ENCODE measurements around the gene UBAP2L.

UBAP2L gene

DNA sequence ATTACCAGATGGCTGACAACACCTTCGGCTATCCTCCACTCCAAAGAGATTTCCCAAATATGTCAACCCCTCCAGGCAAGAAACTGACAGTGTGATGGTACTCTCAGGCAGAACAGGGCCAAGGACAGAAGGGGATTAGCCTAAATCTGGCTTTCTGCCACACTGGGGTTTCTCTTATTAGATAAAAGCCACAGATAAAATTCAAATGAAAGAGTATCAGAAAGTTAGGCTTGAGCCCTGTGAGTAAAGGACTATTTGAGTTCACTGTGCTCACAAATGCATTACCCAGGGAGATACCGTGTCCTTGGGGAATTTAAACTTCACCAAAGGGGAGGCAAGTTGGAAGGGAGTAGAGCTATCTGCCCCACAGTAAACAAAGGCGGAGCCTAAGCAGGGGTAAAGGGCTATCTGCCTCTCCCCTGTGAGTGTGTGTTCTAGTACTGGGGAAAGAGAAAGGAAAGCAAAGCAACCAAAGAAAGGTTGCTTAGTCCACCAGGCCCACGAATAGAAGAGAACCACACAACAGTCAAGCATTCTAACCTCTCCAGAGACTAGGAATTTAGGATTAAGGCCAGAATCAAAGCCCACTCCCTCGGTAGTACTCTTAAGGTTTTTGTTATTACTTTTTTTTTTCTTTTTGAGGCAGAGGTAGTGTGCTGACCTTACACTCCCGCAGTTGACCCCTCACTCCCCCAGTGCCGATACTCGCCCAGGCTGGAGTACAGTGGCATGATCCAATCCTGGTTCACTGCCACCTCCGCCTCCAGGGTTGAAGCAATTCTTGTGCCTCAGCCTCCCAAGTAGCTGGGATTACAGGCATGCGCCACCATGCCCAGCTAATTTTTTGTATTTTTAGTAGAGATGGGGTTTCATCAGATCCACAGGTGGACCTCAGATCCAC is 41.6 kb upstream of the UBAP2L start:
- no peak for DNase-seq (ENCODE audit: extremely low read depth, low read depth)
- TF ChIP-seq, protein P1, sequence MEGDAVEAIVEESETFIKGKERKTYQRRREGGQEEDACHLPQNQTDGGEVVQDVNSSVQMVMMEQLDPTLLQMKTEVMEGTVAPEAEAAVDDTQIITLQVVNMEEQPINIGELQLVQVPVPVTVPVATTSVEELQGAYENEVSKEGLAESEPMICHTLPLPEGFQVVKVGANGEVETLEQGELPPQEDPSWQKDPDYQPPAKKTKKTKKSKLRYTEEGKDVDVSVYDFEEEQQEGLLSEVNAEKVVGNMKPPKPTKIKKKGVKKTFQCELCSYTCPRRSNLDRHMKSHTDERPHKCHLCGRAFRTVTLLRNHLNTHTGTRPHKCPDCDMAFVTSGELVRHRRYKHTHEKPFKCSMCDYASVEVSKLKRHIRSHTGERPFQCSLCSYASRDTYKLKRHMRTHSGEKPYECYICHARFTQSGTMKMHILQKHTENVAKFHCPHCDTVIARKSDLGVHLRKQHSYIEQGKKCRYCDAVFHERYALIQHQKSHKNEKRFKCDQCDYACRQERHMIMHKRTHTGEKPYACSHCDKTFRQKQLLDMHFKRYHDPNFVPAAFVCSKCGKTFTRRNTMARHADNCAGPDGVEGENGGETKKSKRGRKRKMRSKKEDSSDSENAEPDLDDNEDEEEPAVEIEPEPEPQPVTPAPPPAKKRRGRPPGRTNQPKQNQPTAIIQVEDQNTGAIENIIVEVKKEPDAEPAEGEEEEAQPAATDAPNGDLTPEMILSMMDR (IDR thresholded peaks at IDR 0.05; ENCODE audit: low read depth, low read length), result no peak

DNA sequence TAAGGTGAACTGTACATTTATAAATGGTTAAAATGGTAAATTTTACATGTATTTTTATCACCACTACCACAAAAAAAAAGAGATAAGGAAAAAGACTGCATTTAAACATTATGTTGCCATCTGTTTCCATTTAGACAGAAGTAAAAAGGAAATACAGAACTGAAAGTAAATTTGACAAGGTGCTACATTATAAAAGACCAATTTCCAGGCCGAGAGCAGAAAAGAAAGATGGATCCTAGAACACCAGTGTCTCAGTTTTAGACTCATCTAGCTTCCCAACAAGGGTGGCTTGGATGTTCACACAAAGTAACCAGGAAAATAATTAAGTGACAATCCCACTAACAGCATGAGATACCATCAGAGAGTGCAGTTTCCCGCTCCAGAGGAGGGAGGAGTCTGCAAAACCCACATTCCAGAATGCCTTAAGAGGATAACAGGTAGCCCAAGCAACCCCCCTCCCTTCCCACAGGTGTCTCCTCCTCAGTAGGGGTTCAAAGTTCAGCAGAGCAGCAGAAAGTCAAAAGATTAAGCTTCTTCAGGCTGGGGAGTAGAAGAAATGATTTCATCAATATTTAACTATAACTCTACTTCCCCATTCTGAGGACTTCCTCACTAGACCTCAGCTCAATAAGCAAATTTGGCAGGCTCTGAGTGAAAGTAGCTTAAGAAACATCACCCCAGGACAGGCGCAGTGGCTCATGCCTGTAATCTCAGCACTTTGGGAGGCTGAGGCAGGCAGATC is 40.6 kb upstream of the UBAP2L start:
- TF ChIP-seq, protein P1 (IDR thresholded peaks at IDR 0.05; ENCODE audit: low read depth, low read length), result no peak
- DNase-seq (ENCODE audit: extremely low read depth, low read depth), result no peak

DNA sequence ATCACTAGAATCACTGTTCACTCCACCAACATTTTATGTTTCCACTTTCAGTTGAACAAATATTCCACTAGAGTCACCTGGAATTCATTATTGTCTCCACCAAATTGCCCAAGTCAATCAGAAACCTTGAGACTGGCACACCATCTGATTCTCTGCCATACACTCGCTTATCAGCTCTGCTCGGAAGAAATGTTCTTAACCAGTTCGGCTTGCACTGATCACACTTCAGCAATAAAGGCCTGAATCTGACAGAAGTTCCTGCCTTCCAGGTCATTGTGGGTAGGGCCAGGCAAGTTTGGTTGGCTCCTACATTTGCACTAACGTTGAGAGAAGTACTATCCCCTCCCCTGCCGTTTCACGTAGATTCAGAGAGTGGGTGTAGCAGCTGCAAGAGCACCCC is 38.8 kb upstream of the UBAP2L start:
- TF ChIP-seq, protein P1 (IDR thresholded peaks at IDR 0.05; ENCODE audit: low read depth, low read length), result no peak
- no peak for DNase-seq (ENCODE audit: extremely low read depth, low read depth)

DNA sequence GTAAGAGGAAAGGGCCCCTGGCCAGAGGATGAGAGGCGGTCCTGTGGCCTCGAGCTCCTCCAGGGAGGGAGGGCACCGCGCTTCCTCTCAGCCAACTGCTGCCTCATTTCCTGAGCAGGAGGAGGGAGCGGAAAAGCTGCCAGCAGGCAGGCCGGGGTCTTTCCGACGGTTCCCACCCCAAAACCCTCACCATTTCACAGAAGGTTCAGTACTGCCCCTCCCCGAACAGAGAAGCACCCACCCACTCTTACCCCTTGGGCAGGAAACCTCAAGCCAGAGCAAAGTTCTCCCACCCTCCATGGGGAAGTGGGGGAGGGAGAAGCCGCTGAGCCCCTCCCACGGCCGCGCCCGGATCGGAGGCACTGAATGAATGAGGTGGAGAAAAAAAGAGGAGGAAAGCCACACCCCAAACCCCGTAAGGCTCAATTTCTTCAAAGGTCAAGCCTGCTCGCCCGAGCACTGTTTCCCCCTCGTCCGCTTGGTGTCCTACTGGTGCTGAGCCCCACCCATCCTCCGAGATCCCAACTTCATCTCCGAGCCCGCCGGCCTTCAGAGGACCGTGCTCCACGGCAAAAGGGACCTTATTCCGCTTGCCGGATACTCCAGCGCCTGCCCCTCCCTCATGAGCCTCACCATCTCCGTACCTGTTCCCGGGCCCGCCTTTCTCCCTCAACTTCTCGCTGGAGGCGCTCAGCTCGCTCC is 38.3 kb upstream of the UBAP2L start:
- TF ChIP-seq, protein P1 (IDR thresholded peaks at IDR 0.05; ENCODE audit: low read depth, low read length), result no peak; the same call in 1 of the 2 replicates
- no peak for DNase-seq (ENCODE audit: extremely low read depth, low read depth)

DNA sequence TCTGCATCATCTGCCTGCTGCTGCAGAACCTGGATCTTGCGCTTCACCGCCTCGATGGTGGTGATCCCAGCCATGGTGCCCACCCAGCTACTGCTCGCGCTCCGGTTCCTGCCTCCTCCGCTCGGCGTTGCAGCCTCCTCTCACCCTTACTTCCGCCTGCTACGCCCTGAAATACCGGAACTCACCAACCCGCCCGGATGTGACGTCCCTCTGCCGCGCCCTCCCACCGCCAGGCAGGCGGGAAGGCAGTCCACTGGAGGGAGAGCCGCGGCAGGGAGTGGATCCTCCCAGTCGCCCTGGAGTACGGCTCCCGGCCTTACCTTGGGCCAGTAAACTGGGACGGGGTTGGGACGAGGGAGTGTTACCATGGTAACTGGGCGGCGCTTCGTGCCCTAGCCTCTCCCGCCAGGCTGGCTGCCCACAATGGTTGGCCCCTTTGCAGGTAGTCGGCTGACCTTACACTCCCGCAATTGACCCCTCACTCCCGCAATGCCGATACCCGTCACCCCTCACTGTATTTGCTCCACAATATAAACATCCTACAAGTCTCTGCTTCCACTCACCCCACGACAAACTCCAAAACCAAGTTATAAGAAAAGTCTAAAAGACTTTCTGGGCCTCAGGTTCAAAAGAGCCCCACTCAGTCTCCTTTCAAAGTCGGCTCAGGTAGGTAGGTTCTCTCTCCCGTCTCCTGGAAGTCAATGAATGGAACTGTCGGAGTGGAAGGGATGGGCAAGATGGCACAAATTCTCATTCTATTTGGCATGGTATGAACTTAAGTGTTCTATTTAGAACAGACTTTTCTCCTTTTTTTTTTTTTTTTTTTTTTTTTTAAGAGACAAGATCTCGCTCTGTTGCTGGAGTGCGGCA is 37.5 kb upstream of the UBAP2L start:
- DNase-seq (ENCODE audit: extremely low read depth, low read depth), result peak; percentile 78
- TF ChIP-seq, protein P1 (IDR thresholded peaks at IDR 0.05; ENCODE audit: low read depth, low read length), result no peak

DNA sequence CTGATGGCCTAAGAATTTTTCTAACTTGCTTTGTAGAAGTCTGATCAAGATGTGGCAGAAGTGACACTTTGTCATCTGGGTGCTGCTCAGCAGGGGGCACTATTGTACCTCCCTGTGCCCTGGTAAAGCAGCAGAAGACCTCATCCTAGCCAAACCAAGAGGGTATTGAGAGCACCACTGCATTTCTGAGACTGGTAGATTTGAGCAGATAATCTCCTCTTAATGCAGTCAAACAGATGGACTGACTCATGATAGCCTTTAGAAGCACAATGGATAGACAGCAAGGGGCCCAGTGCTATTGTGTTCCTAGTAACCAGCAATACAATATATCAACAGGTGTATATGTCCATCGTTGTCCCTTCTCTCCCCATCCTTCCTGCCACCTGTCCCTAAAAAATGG is 34.6 kb upstream of the UBAP2L start:
- DNase-seq (ENCODE audit: extremely low read depth, low read depth), result no peak
- TF ChIP-seq, protein P1 (IDR thresholded peaks at IDR 0.05; ENCODE audit: low read depth, low read length), result peak; percentile 28

Data from AG09319 (cell line).